Transverse colon (tissue), 4 donors: ENCODE results near the gene NR5A2. TPM values are rescaled to one million over a fixed set of nuclear protein-coding genes. Genes with fewer than 3 reads are reported as not detected.
"Not testable (repeated sequence)": the region's sequence is repeated elsewhere in the genome, so short reads cannot be mapped to it uniquely, and the experiment has no call there.

Experiments
- DNase-seq: peaks from one replicate; pipeline ENCODE4 v3.0.0-alpha.2; 2019
- H3K27ac ChIP-seq, 4 donors: fragments of 200-600 bp; sonication (generic); 2 replicates each; pipeline ENCODE4 v1.5.1; 2016 to 2018; ENCODE audit warnings: inconsistent platforms in 4 of 4
- H3K27me3 ChIP-seq: fragments of 200-600 bp; sonication (generic); 2 replicates; pipeline ENCODE4 v1.5.1; 2017; ENCODE audit warnings: inconsistent platforms
- H3K36me3 ChIP-seq, 4 donors: fragments of 200-600 bp; sonication (generic); 2 replicates each; pipeline ENCODE4 v1.5.1; 2017 to 2019; ENCODE audit warnings: inconsistent platforms in 4 of 4
- H3K4me1 ChIP-seq, 4 donors: fragments of 200-600 bp; sonication (generic); 2 replicates each; pipeline ENCODE4 v1.5.1; 2017 to 2020; ENCODE audit warnings: inconsistent platforms in 4 of 4
- H3K4me3 ChIP-seq, 4 donors: fragments of 200-600 bp; sonication (generic); 1 replicate in 1 of 4; 2 replicates in 3 of 4; pipeline versions ENCODE4 v1.5.1 to v1.6.1; 2017 to 2019; ENCODE audit warnings: inconsistent platforms in 4 of 4
- H3K9me3 ChIP-seq, 2 donors: fragments of 200-600 bp; sonication (generic); 2 replicates each; pipeline ENCODE4 v1.5.1; 2017 to 2019; ENCODE audit warnings: inconsistent platforms in 2 of 2
- CTCF ChIP-seq, 5 experiments: fragments of 200-600 bp in 3 of 5; fragments of 450-650 bp in 2 of 5; sonication (generic) in 3 of 5; IDR thresholded peaks; 1 replicate in 2 of 5; 2 replicates in 3 of 5; pipeline ENCODE4 v1.5.1; 2016 to 2017; ENCODE audit warnings: antibody characterized with exemption in 5 of 5, inconsistent platforms in 3 of 5, mild to moderate bottlenecking in 2 of 5, moderate library complexity in 1 of 5
- EP300 ChIP-seq: sonication (generic); formaldehyde crosslinking; IDR thresholded peaks from one replicate; pipeline ENCODE4 v1.6.1; 2017; ENCODE audit warnings: antibody characterized with exemption, low read depth
- POLR2A ChIP-seq: fragments of 450-650 bp; IDR thresholded peaks from one replicate; pipeline ENCODE4 v1.6.1; 2016; ENCODE audit warnings: antibody characterized with exemption, mild to moderate bottlenecking, moderate library complexity
- POLR2AphosphoS5 ChIP-seq, 3 donors: sonication (generic); formaldehyde crosslinking; IDR thresholded peaks; one replicate each; pipeline ENCODE4 v1.6.1; 2016; ENCODE audit warnings: antibody characterized with exemption in 3 of 3
- WGBS, 2 donors: methylation state at CpG; one replicate each; pipeline ENCODE4 v1.1.5; 2018; ENCODE audit warnings: low coverage in 1 of 2; 5-methylcytosine and 5-hydroxymethylcytosine counted together
- in situ Hi-C, 4 donors: fragments of 200-750 bp; cut with MboI; loops; one replicate each; pipeline versions ENCODE4 v1.15.0 to v1.15.1; 2017; ENCODE audit warnings: low sequenced_read_pairs in 3 of 4, low pct_ligation_motif_present in 1 of 4, low pct_unique_long_range_greater_than_20kb in 1 of 4
- intact Hi-C: fragments of 100-400 bp; cut with DNase I; formaldehyde crosslinking; loops from one replicate; pipeline ENCODE4 v1.15.1; 2023; ENCODE audit warnings: low total_unique reads
- total RNA-seq, 4 donors: library from RNA; depleted of rRNA; stranded (reverse); fragments of >200 nt; gene quantifications; one replicate each; pipeline ENCODE4 v1.1.0, GENCODE V29; 2016

NR5A2 gene
- total RNA-seq, 4 donors from 2014 or later: 75.4 to 92.6 (median 85.4) TPM

GRCh38 chr1:200182701-200183100 is 155.2 kb downstream of the NR5A2 start:
- 80 to 88% methylated on average over 1 to 7 of the region's 7 CpGs for WGBS, 2 donors
- in situ Hi-C loops (no loop called here), intact Hi-C loops (no loop called here)
- Histone ChIP-seq H3K27me3 (no peaks in the 10 kb centered on the region), H3K4me3 (no peak overlapping the region), H3K36me3 (no peaks in the 10 kb centered on the region), H3K27ac (no peak overlapping the region), H3K9me3 (no peaks in the 10 kb centered on the region), H3K4me1 (peaks cover 0 to 10% (median 3%) of the 10 kb centered on the region in 4 donors)
- no peak for DNase-seq
- no peak for TF ChIP-seq EP300

- no peaks in the 10 kb centered on the region for H3K36me3 ChIP-seq
- in situ Hi-C loops (no loop called here), intact Hi-C loops (no loop called here)
- H3K27me3 ChIP-seq: no peaks in the 10 kb centered on the region
- DNase-seq: no peak
- no peak overlapping the region for H3K4me3 ChIP-seq
- TF ChIP-seq EP300: no peak
- no peak for TF ChIP-seq CTCF (IDR thresholded peaks at IDR 0.05)
- TF ChIP-seq POLR2AphosphoS5 (IDR thresholded peaks at IDR 0.05): no peak
- no peak for TF ChIP-seq POLR2A
- WGBS, 2 donors: 64 to 75% methylated on average over 2 of the region's 2 CpGs
- H3K27ac ChIP-seq: no peak overlapping the region
- no peaks in the 10 kb centered on the region for H3K9me3 ChIP-seq
- H3K4me1 ChIP-seq: peaks cover 0 to 10% (median 3%) of the 10 kb centered on the region in 4 donors
Measured at GRCh38 chr1:200183637-200184036, 156.1 kb downstream of the NR5A2 start.

- WGBS, 2 donors: 17 to 33% methylated on average over 2 to 4 of the region's 4 CpGs
- Histone ChIP-seq H3K9me3 (no peaks in the 10 kb centered on the region), H3K27me3 (no peaks in the 10 kb centered on the region), H3K4me3 (no peak overlapping the region), H3K27ac (no peak overlapping the region), H3K36me3 (no peaks in the 10 kb centered on the region), H3K4me1 (peaks cover 0 to 10% (median 3%) of the 10 kb centered on the region in 4 donors)
- intact Hi-C loops: no loop called here
- no peak for TF ChIP-seq EP300
- TF ChIP-seq CTCF (IDR thresholded peaks at IDR 0.05): no peak
- TF ChIP-seq POLR2A: no peak
- no peak for TF ChIP-seq POLR2AphosphoS5 (IDR thresholded peaks at IDR 0.05)
- DNase-seq: peak; percentile 69
- in situ Hi-C loops: no loop called here
Measured at GRCh38 chr1:200184196-200184595, 156.7 kb downstream of the NR5A2 start.

- 92 to 97% methylated on average over 7 to 8 of the region's 8 CpGs for WGBS, 2 donors
- in situ Hi-C loops, H3K27me3 ChIP-seq, H3K4me3 ChIP-seq, intact Hi-C loops, H3K27ac ChIP-seq, H3K9me3 ChIP-seq, H3K36me3 ChIP-seq, H3K4me1 ChIP-seq, DNase-seq: not testable (repeated sequence)
Measured at GRCh38 chr1:200185191-200185590, 157.7 kb downstream of the NR5A2 start.

- in situ Hi-C loops, intact Hi-C loops: not testable (repeated sequence)
- 73 to 100% methylated on average over 2 of the region's 2 CpGs for WGBS, 2 donors
Measured at GRCh38 chr1:200187332-200187731, 159.8 kb downstream of the NR5A2 start.

GRCh38 chr1:200191993-200192392 is 164.5 kb downstream of the NR5A2 start:
- Histone ChIP-seq H3K4me1 (no peaks in the 10 kb centered on the region), H3K9me3 (no peaks in the 10 kb centered on the region), H3K27me3 (no peaks in the 10 kb centered on the region), H3K27ac (no peak overlapping the region), H3K36me3 (no peaks in the 10 kb centered on the region), H3K4me3 (no peak overlapping the region)
- in situ Hi-C loops (no loop called here), intact Hi-C loops (no loop called here)
- 70 to 75% methylated on average over 2 to 3 of the region's 3 CpGs for WGBS, 2 donors
- no peak for TF ChIP-seq POLR2AphosphoS5 (IDR thresholded peaks at IDR 0.05)
- no peak for TF ChIP-seq POLR2A
- no peak for TF ChIP-seq EP300
- TF ChIP-seq CTCF (IDR thresholded peaks at IDR 0.05): no peak
- no peak for DNase-seq

More at GRCh38 chr1:200187332-200187731, 159.8 kb downstream of the NR5A2 start:
- H3K27ac ChIP-seq, H3K36me3 ChIP-seq, H3K27me3 ChIP-seq, DNase-seq, H3K4me3 ChIP-seq, H3K4me1 ChIP-seq, H3K9me3 ChIP-seq: not testable (repeated sequence)
